Body of pancreas (tissue), 4 donors: ENCODE results near the gene ELL2.

ENCODE experiments used
- CTCF ChIP-seq, 7 experiments: fragments of 450-650 bp in 4 of 7; fragments of 200-600 bp in 3 of 7; sonication (generic) in 3 of 7; IDR thresholded peaks; one replicate each; pipeline ENCODE4 v1.5.1; 2016 to 2019; ENCODE audit warnings: antibody characterized with exemption in 7 of 7
- POLR2A ChIP-seq, 3 donors: fragments of 450-650 bp; IDR thresholded peaks; one replicate each; pipeline ENCODE4 v1.6.1; 2016; ENCODE audit warnings: antibody characterized with exemption in 3 of 3, mild to moderate bottlenecking in 2 of 3

GRCh38 chr5:95942968-95943367 is 18.7 kb downstream of the ELL2 start:
- TF ChIP-seq CTCF (IDR thresholded peaks at IDR 0.05) (no peak), POLR2A (IDR thresholded peaks at IDR 0.05) (no peak)
